Ramos (cell line): Measurements from ENCODE around the gene KNTC1.
"Not testable (repeated sequence)": the region's sequence is repeated elsewhere in the genome, so short reads cannot be mapped to it uniquely, and the experiment has no call there.

ENCODE experiments used
- in situ Hi-C: fragments of 300-500 bp; cut with MboI; formaldehyde crosslinking; loops from one replicate; pipeline ENCODE4 v1.14.3; 2022; ENCODE audit warnings: low sequenced_read_pairs; ENCODE audit not compliant: unreplicated experiment

KNTC1 gene

GRCh38 chr12:122503783-122504590 lies 23.1 kb upstream of the KNTC1 start:
- in situ Hi-C loops = no loop called here

- in situ Hi-C loops = no loop called here
Observed at GRCh38 chr12:122505419-122506051, 21.5 kb upstream of the KNTC1 start.

DNA sequence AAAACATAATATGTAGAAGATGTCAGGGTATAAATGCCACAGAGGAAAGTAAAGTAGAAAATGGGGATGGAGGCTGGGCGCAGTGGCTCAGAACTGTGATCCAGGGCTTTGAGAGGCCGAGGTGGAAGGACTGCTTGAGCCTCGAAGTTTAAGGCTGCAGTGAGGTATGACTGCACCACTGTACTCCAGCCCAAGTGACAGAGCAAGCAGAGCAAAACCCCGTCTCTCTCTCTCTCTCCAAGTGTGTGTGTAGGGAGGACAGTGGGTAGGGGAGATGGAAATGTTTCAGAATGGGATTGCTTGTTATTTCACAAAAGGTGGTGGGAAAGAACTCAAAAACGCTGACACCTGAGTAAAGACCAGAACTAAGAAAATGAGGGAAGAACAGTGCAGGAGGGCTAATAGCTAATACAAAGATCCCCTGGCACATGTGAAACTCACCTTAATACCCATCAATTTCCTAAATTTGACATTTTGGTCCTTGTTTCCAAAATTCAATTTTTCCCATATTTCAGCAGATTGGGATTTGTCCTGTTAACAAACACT lies 20.6 kb upstream of the KNTC1 start:
- in situ Hi-C loops = no loop called here

DNA sequence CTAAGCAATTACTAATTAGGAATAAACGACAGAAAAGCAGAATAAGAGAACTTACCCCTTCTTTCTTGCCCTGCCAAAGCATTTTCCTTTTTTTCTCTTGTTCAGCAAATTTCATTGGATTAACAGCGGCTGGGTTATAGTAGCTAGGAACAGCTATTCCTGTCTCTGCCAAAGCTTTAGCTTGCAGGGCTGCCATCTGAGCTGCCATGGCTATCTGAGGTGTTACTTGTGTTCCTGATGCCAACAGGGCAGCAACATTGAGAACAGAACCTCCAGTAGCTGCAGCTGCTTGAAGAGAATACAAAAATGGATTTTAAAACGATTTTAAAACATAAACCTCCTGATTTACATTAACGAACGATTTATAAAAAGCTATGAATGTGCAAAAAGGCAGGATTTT lies 18.9 kb upstream of the KNTC1 start:
- in situ Hi-C loops = no loop called here

DNA sequence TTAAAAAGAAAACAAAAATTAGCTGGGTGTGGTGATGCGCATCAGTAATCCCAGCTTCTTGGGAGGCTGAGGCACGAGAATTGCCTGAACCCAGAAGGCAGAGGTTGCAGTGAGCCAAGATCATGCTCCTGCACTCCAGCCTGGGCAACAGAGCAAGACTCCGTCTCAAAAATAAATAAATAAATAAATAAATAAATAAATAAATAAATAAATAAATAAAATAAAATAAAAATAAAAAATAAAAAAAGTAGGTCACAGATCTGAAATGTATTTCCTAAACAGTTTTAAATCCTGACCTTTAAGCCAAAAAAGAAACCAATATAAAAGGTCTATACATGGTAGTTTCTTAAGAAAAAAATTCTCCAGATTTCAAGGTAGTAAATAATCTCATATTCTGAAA lies 14.0 kb upstream of the KNTC1 start:
- in situ Hi-C loops = not testable (repeated sequence)

- in situ Hi-C loops = no loop called here
Observed at GRCh38 chr12:122513660-122514059, 13.4 kb upstream of the KNTC1 start.

GRCh38 chr12:122515275-122515674 lies 11.8 kb upstream of the KNTC1 start:
- in situ Hi-C loops = no loop called here

- in situ Hi-C loops = no loop called here
Observed at GRCh38 chr12:122516544-122517361, 10.3 kb upstream of the KNTC1 start.

- in situ Hi-C loops = no loop called here
Observed at GRCh38 chr12:122517877-122518276, 9.2 kb upstream of the KNTC1 start.

- in situ Hi-C loops = no loop called here
Observed at GRCh38 chr12:122518908-122519307, 8.1 kb upstream of the KNTC1 start.

DNA sequence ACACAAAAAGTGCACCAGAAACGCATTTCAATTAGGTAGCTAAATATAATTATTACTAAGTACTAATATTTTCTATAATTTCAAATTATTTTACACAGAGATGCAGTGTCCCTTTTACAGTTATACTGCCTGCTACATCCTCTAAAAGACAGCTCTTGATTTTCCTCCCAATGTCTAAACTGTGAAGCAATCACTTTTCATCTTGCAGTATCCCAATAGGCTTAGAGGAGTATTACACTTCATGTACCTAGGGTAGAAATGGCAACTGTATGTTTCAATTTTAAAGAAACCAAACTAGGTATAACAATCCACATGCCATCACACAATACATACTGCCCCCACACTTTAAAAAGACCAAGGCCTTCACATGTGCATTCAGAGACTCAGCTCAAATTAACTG lies 7.6 kb upstream of the KNTC1 start:
- in situ Hi-C loops = no loop called here

- in situ Hi-C loops = no loop called here
Observed at GRCh38 chr12:122520676-122521075, 6.4 kb upstream of the KNTC1 start.

GRCh38 chr12:122523280-122523679 lies 3.8 kb upstream of the KNTC1 start:
- in situ Hi-C loops = no loop called here

GRCh38 chr12:122523846-122524718 lies 3.0 kb upstream of the KNTC1 start:
- in situ Hi-C loops = no loop called here

DNA sequence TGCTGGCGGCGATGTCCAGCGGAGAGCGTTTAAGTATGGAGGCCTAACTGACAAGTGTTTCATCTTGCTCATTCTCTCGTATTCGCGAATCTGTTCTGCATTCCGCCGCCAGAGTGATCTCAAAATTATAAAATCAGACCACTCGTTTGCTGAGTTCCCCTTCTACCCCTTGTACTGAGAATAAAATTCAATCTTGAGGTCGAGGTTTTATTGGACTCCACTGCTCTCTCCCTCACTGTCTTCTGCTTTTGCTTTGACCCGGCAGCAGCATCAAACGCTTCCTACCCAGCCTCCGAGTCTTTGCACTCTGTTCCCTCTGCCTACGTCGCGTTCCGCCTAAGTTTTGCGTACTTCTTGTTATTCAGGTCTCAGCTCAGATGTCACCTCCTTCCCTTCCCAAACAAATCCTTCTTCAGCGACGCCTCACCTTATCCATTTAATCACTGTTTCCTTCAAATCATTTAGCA lies 462 bp downstream of the KNTC1 start:
- in situ Hi-C loops = no loop called here

DNA sequence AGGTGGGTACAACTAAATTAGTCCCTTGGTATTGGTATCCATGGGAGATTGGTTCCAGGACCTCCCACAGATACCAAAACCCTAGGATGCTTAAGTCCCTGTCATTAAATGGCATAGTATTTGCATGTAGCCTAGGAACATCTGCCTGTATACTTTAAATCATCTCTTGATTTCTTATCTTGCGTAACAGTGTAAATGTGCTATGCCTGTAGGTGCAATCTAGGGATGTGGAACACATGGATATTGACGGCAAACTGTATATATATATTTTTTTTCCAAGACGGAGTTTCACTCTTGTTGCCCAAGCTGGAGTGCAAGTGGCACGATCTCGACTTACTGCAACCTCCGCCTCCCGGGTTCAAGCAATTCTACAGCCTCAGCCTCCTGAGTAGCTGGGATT lies 1.5 kb downstream of the KNTC1 start:
- in situ Hi-C loops = no loop called here

DNA sequence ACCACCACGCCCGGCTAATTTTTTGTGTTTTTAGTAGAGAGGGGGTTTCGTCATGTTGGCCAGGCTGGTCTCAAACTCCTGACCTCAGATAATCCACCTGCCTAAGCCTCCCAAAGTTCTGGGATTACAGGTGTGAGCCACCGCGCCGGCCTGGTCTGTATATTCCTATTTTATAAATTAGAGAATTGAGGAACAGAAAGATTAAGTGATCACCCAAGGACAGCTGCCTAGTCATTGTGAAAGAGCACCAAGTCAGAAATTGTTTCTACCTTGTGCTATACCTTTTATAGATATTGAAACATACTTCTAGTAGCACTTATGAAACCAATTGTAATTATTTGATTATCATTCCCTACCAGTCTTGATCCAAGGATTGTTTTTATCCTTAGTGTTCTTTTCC lies 1.9 kb downstream of the KNTC1 start:
- in situ Hi-C loops = no loop called here

DNA sequence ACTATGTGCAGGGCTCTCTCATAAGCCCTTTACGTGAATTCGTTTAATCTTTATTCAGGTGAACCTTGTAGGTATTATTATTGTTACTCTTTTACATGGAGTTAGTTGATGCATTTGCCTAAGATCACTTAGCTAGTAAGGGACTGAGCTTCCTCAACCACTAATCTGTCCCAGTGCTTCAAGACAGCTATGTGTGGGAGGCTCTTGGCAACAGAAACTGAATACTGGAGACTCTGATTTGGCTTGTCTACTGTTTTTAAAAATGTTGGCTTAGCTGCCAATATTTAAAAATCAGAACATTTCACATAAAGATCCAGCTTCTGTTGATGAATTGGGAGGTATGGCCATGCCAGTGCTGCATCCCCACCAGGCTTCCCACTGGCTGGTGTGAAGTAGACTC lies 6.8 kb downstream of the KNTC1 start:
- in situ Hi-C loops = no loop called here

DNA sequence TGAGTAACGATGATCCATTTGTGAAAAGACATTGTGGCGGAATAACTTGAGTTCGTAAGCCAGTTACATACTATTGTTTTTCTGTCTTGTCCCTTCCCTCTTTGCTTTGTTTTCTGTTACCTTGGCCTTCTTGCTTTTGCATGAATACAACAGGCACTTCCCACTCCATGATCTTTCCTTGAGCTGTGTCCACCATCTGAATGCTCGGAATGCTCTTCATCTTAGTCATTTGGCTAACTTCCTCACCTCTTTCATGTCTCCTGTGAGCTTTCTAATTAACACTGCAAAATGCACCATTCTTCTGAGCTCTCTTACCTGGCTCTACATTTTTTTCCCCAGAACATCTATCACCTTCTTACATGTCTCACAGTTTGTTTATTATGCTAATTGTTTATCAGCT lies 10.0 kb downstream of the KNTC1 start:
- in situ Hi-C loops = no loop called here

GRCh38 chr12:122538496-122538895 lies 11.4 kb downstream of the KNTC1 start:
- in situ Hi-C loops = no loop called here
